HepG2 (cell line): ENCODE measurements around the gene LRRC8E. TPM values are rescaled to one million over a fixed set of nuclear protein-coding genes. Genes with fewer than 3 reads are reported as not detected.
A peak's percentile ranks its signal among the peaks of the same experiment; 100 is the strongest.

Experiments
- ATF7 ChIP-seq, 2 experiments: fragments of 450-650 bp in 1 of 2; sonication (generic) in 1 of 2; formaldehyde crosslinking in 1 of 2; IDR thresholded peaks; 2 replicates each; pipeline versions ENCODE4 v1.4.0 to v1.6.1; 2016 to 2020; ENCODE audit warnings: antibody characterized with exemption in 1 of 2, mild to moderate bottlenecking in 1 of 2, missing genetic modification reagents in 1 of 2
- KDM6A ChIP-seq: IDR thresholded peaks from 2 replicates; pipeline ENCODE4 v1.6.1; 2016; ENCODE audit warnings: low read depth
- MIXL1 ChIP-seq: IDR thresholded peaks from 2 replicates; pipeline ENCODE4 v1.6.1; 2016
- PBX2 ChIP-seq: IDR thresholded peaks from 2 replicates; pipeline ENCODE4 v1.6.1; 2016; ENCODE audit warnings: control low read depth
- SSRP1 ChIP-seq: IDR thresholded peaks from 2 replicates; pipeline ENCODE4 v1.6.1; 2016; ENCODE audit warnings: control low read depth
- ZBTB3 ChIP-seq: sonication (generic); formaldehyde crosslinking; IDR thresholded peaks from 2 replicates; pipeline ENCODE4 v1.4.0; 2020; ENCODE audit warnings: low read depth, mild to moderate bottlenecking, moderate library complexity, missing genetic modification reagents, borderline replicate concordance
- ZNF276 ChIP-seq: sonication (generic); formaldehyde crosslinking; IDR thresholded peaks from 2 replicates; pipeline ENCODE4 v1.4.0; 2020; ENCODE audit warnings: mild to moderate bottlenecking, low read depth, missing genetic modification reagents
- ZNF414 ChIP-seq: sonication (generic); formaldehyde crosslinking; IDR thresholded peaks from 2 replicates; pipeline ENCODE4 v1.5.0; 2020; ENCODE audit warnings: missing genetic modification reagents
- ZNF788 ChIP-seq: sonication (generic); formaldehyde crosslinking; IDR thresholded peaks from 2 replicates; pipeline ENCODE4 v1.5.0; 2020; ENCODE audit warnings: mild to moderate bottlenecking, missing genetic modification reagents, borderline replicate concordance
- ZSCAN5A ChIP-seq: sonication (generic); formaldehyde crosslinking; IDR thresholded peaks from 2 replicates; pipeline ENCODE4 v1.8.0; 2022; ENCODE audit warnings: mild to moderate bottlenecking, missing genetic modification reagents, borderline replicate concordance
- polyA plus RNA-seq, 8 experiments: library from polyadenylated mRNA; depleted of rRNA in 3 of 8; stranded (reverse) in 7 of 8; unstranded in 1 of 8; fragments of >200 nt; fragmentation: Illumina TruSeq in 4 of 8; extraction: Trizol in 4 of 8; gene quantifications; 2 replicates each; pipeline versions ENCODE4 v1.2.1 to v1.2.3, GENCODE V29; 2011 to 2016; ENCODE audit warnings: low read depth in 4 of 8, missing spikeins in 1 of 8, mixed read lengths in 1 of 8; ENCODE audit not compliant: insufficient read depth in 1 of 8
- total RNA-seq, 5 experiments: library from RNA; depleted of rRNA; stranded (reverse); fragments of >200 nt; fragmentation: Illumina TruSeq; extraction: Trizol; gene quantifications; 2 replicates each; pipeline ENCODE4 v1.2.3, GENCODE V29; 2016; ENCODE audit warnings: low read depth in 1 of 5
- TF ChIP-seq, protein P1 (sequence below): fragments of 450-650 bp; IDR thresholded peaks from 2 replicates; pipeline ENCODE4 v1.6.1; 2017; ENCODE audit warnings: mild to moderate bottlenecking
- TF ChIP-seq, protein P2 (sequence below): sonication (generic); formaldehyde crosslinking; IDR thresholded peaks from 2 replicates; pipeline ENCODE4 v1.4.0; 2020; ENCODE audit warnings: missing genetic modification reagents
- TF ChIP-seq, protein P3 (sequence below): IDR thresholded peaks from 2 replicates; pipeline ENCODE4 v1.6.1; 2016; ENCODE audit warnings: missing biosample characterization, missing genetic modification reagents, low read depth
- TF ChIP-seq, protein P4 (sequence below): sonication (generic); formaldehyde crosslinking; IDR thresholded peaks from 2 replicates; pipeline ENCODE4 v1.4.0; 2020; ENCODE audit warnings: missing genetic modification reagents, mild to moderate bottlenecking, borderline replicate concordance

The LRRC8E gene
- total and polyA plus RNA-seq, 2 of the 13 experiments (the other 11 are each of a cell fraction or from before 2014, with no cell fraction given) = 8.0 to 10.3 TPM

DNA sequence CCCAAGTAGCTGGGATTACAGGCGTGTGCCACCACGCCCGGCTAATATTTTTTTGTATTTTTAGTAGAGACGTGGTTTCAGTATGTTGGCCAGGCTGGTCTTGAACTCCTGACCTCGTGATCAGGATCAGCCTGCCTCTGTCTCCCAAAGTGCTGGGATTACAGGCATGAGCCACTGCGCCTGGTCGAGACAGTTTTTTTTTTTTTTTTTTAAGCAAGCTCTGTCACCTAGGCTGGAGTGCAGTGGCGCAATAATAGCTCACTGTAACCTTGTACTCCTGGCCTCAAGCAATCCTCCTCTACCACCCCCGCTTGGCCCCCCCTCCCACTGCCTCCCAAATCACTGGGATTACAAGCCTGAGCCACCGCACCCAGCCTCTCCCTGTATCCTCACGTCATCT, 9.0 kb downstream of the LRRC8E start (continued):
- TF ChIP-seq, protein P1, sequence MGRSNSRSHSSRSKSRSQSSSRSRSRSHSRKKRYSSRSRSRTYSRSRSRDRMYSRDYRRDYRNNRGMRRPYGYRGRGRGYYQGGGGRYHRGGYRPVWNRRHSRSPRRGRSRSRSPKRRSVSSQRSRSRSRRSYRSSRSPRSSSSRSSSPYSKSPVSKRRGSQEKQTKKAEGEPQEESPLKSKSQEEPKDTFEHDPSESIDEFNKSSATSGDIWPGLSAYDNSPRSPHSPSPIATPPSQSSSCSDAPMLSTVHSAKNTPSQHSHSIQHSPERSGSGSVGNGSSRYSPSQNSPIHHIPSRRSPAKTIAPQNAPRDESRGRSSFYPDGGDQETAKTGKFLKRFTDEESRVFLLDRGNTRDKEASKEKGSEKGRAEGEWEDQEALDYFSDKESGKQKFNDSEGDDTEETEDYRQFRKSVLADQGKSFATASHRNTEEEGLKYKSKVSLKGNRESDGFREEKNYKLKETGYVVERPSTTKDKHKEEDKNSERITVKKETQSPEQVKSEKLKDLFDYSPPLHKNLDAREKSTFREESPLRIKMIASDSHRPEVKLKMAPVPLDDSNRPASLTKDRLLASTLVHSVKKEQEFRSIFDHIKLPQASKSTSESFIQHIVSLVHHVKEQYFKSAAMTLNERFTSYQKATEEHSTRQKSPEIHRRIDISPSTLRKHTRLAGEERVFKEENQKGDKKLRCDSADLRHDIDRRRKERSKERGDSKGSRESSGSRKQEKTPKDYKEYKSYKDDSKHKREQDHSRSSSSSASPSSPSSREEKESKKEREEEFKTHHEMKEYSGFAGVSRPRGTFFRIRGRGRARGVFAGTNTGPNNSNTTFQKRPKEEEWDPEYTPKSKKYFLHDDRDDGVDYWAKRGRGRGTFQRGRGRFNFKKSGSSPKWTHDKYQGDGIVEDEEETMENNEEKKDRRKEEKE = no peak
- no peak for TF ChIP-seq MIXL1 (CRISPR knock-in tag)
- TF ChIP-seq, protein P2, sequence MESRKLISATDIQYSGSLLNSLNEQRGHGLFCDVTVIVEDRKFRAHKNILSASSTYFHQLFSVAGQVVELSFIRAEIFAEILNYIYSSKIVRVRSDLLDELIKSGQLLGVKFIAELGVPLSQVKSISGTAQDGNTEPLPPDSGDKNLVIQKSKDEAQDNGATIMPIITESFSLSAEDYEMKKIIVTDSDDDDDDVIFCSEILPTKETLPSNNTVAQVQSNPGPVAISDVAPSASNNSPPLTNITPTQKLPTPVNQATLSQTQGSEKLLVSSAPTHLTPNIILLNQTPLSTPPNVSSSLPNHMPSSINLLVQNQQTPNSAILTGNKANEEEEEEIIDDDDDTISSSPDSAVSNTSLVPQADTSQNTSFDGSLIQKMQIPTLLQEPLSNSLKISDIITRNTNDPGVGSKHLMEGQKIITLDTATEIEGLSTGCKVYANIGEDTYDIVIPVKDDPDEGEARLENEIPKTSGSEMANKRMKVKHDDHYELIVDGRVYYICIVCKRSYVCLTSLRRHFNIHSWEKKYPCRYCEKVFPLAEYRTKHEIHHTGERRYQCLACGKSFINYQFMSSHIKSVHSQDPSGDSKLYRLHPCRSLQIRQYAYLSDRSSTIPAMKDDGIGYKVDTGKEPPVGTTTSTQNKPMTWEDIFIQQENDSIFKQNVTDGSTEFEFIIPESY (CRISPR knock-in tag) = 0 out of 2 replicates have a peak, but pooled peaks have one; percentile 29
- TF ChIP-seq KDM6A (CRISPR knock-in tag) = no peak
- TF ChIP-seq, protein P3, sequence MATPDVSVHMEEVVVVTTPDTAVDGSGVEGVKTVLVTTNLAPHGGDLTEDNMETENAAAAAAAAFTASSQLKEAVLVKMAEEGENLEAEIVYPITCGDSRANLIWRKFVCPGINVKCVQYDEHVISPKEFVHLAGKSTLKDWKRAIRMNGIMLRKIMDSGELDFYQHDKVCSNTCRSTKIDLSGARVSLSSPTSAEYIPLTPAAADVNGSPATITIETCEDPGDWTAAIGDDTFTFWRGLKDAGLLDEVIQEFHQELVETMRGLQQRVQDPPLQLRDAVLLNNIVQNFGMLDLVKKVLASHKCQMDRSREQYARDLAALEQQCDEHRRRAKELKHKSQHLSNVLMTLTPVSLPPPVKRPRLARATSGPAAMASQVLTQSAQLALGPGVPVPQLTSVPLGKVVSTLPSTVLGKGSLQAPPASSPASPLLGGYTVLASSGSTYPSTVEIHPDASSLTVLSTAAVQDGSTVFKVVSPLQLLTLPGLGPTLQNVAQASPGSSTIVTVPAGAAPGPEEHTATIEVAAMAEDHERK (CRISPR knock-in tag) = no peak
- TF ChIP-seq SSRP1 (CRISPR knock-in tag) = 0 out of 2 replicates have a peak, but pooled peaks have one; percentile 70
- TF ChIP-seq ZSCAN5A = no peak
- TF ChIP-seq ATF7 (IDR thresholded peaks at IDR 0.05) = no peak
- no peak; the same call in 1 of the 2 replicates for TF ChIP-seq ATF7 (CRISPR knock-in tag; IDR thresholded peaks at IDR 0.05)
- no peak; the same call in 1 of the 2 replicates for TF ChIP-seq ZBTB3 (CRISPR knock-in tag)
- no peak for TF ChIP-seq ZNF414 (CRISPR knock-in tag)
- TF ChIP-seq ZNF788 = no peak; the same call in 1 of the 2 replicates
- TF ChIP-seq PBX2 (CRISPR knock-in tag) = no peak
- TF ChIP-seq, protein P4, sequence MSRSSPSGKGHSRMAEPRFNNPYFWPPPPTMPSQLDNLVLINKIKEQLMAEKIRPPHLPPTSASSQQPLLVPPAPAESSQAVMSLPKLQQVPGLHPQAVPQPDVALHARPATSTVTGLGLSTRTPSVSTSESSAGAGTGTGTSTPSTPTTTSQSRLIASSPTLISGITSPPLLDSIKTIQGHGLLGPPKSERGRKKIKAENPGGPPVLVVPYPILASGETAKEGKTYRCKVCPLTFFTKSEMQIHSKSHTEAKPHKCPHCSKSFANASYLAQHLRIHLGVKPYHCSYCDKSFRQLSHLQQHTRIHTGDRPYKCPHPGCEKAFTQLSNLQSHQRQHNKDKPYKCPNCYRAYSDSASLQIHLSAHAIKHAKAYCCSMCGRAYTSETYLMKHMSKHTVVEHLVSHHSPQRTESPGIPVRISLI (CRISPR knock-in tag) = peak; percentile 99
- TF ChIP-seq ZNF276 = no peak
